HG02981 (cell line): Measurements from ENCODE around the gene ZNF440.

ENCODE experiments used
- ATAC-seq: cut with Tn5 transposase; IDR thresholded peaks from one replicate; pipeline ENCODE4 v1.9.1; 2021; ENCODE audit warnings: mild to moderate bottlenecking, moderate library complexity; ENCODE audit not compliant: unreplicated experiment

ZNF440 gene

DNA sequence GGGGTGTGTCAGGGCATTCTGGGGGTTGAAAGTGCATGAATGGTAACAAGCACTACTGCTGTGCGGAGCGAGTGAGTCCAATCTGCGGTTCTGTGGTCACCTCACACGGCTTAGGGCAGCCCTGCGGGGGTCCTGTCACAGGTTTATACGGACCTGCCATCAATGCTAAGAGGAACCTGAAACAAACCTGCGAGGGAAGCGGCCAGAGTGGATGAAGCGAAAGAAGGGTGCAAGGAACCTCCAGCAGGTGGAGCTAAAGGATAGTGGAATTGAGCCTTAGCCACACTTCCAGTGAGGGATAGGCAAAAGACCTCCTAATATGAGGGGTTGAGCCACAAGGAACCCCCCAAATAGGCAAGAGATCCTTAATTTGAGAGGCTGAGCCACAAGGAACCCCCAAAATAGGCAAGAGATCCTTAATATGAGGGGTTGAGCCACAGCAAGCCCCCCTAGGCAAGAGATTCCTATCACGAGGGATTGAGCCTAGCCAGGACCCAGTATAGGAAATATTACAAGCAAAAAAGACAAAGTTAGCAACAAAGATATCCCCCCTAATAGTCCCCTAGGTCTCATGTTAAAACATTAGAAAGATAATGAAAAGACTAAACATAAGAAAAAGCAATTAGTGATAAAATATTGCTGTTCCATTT, 67.2 kb downstream of the ZNF440 start:
- no peak for ATAC-seq

DNA sequence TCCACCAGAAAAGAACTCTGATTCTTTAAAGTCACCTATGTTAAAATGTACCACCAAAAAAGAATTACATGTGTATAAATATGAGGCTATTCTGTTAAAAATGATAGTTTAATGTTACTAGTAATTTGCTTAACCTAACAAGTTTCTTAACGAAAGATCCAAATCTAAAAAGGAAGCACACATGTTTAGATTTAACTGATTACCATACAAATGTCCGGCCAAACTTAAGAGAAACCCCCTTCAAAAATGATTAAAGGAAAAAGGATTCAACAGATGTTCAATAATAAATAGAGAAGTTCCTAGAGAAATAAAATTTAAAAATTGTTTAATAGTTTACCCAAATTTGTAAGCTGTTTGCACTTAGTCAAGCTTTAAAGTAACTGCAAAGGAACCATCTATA, 68.5 kb downstream of the ZNF440 start:
- ATAC-seq, result no peak
